Nucleus accumbens (tissue), 56 donors: Measurements from ENCODE around the gene BMS1.
A peak's percentile ranks its signal among the peaks of the same experiment; 100 is the strongest.
"Not testable (repeated sequence)": the region's sequence is repeated elsewhere in the genome, so short reads cannot be mapped to it uniquely, and the experiment has no call there.

ENCODE experiments used
- DNase-seq, 56 donors: peaks; one replicate each; lab custom pipeline; 2025; lab: John Stamatoyannopoulos, UW

Gene BMS1

GRCh38 chr10:42782446-42783180 lies at the start of gene BMS1:
TSS of gene BMS1 (plus strand) at chr10:42782795. CDS start at chr10:42784395, 1,600 bp downstream.
- DNase-seq = peak in 55 of 56 donors; percentile 54 to 95 (median 88)

- DNase-seq = no peak
Measured at GRCh38 chr10:42734536-42734935, 48.1 kb upstream of the BMS1 start.

GRCh38 chr10:42738679-42739078 lies 43.9 kb upstream of the BMS1 start:
- no peak for DNase-seq

GRCh38 chr10:42741536-42741935 lies 41.1 kb upstream of the BMS1 start:
- DNase-seq = not testable (repeated sequence)

- DNase-seq = no peak
Measured at GRCh38 chr10:42743697-42744096, 38.9 kb upstream of the BMS1 start.

GRCh38 chr10:42744134-42744701 lies 38.4 kb upstream of the BMS1 start:
- no peak for DNase-seq

GRCh38 chr10:42753126-42753506 lies 29.5 kb upstream of the BMS1 start:
- peak in 42 of 56 donors; percentile 3 to 75 (median 26) for DNase-seq

- DNase-seq = no peak
Measured at GRCh38 chr10:42753507-42754154, 29.0 kb upstream of the BMS1 start.

GRCh38 chr10:42754155-42755027 lies 28.2 kb upstream of the BMS1 start:
- DNase-seq = no peak

GRCh38 chr10:42755028-42755451 lies 27.6 kb upstream of the BMS1 start:
- DNase-seq = no peak

- no peak for DNase-seq
Measured at GRCh38 chr10:42755556-42756093, 27.0 kb upstream of the BMS1 start.

GRCh38 chr10:42767906-42768305 lies 14.7 kb upstream of the BMS1 start:
- no peak for DNase-seq

- DNase-seq = no peak
Measured at GRCh38 chr10:42768581-42769152, 13.9 kb upstream of the BMS1 start.

- no peak for DNase-seq
Measured at GRCh38 chr10:42769173-42769572, 13.4 kb upstream of the BMS1 start.

GRCh38 chr10:42769673-42770072 lies 12.9 kb upstream of the BMS1 start:
- no peak for DNase-seq

GRCh38 chr10:42776681-42777080 lies 5.9 kb upstream of the BMS1 start:
- no peak for DNase-seq

GRCh38 chr10:42780456-42780855 lies 2.1 kb upstream of the BMS1 start:
- no peak for DNase-seq

GRCh38 chr10:42781893-42782445 lies 626 bp upstream of the BMS1 start:
- DNase-seq = peak in 3 of 56 donors; percentile 9 to 33 (median 18)

- DNase-seq = peak in 18 of 56 donors; percentile 5 to 59 (median 20)
Measured at GRCh38 chr10:42783181-42783549, 570 bp downstream of the BMS1 start.

GRCh38 chr10:42785759-42786158 lies 3.2 kb downstream of the BMS1 start:
- no peak for DNase-seq
